Glutamatergic neuron (in vitro differentiated cells): ENCODE results near the gene ENKD1. TPM values are rescaled to one million over a fixed set of nuclear protein-coding genes. Genes with fewer than 3 reads are reported as not detected.

ENCODE experiments used
- DNase-seq: peaks from one replicate; pipeline ENCODE4 v3.0.0; 2022
- H3K27ac Mint-ChIP-seq: one replicate; pipeline ENCODE4 v1.8.0; 2020; ENCODE audit warnings: mild to moderate bottlenecking, mixed read lengths, inconsistent platforms; ENCODE audit not compliant: unreplicated experiment
- H3K27me3 Mint-ChIP-seq: one replicate; pipeline ENCODE4 v1.8.0; 2020; ENCODE audit warnings: mild to moderate bottlenecking, moderate library complexity, mixed read lengths, inconsistent platforms; ENCODE audit not compliant: unreplicated experiment
- H3K36me3 Mint-ChIP-seq: one replicate; pipeline ENCODE4 v1.8.0; 2020; ENCODE audit warnings: mild to moderate bottlenecking, mixed read lengths, inconsistent platforms; ENCODE audit not compliant: unreplicated experiment
- H3K4me1 Mint-ChIP-seq: one replicate; pipeline ENCODE4 v1.8.0; 2020; ENCODE audit warnings: mild to moderate bottlenecking, low read depth, mixed read lengths, inconsistent platforms; ENCODE audit not compliant: unreplicated experiment
- H3K4me3 Mint-ChIP-seq: one replicate; pipeline ENCODE4 v1.8.0; 2020; ENCODE audit warnings: mild to moderate bottlenecking, mixed read lengths, inconsistent platforms; ENCODE audit not compliant: unreplicated experiment
- H3K9me3 Mint-ChIP-seq: one replicate; pipeline ENCODE4 v1.8.0; 2020; ENCODE audit warnings: mild to moderate bottlenecking, moderate library complexity, mixed read lengths, inconsistent platforms; ENCODE audit not compliant: unreplicated experiment
- long read RNA-seq: library from polyadenylated mRNA; unstranded; transcript quantifications from one replicate; pipeline ENCODE4 v2.0.0, GENCODE V29; 2020; ENCODE audit not compliant: unreplicated experiment
- total RNA-seq: library from RNA; stranded (reverse); fragmentation: NEBNext Ultra II Directional; extraction: Animal tissue kit (Norgen Biotek cat#: 25700); gene quantifications from one replicate; pipeline ENCODE4 v1.2.1, GENCODE V29; 2021; ENCODE audit not compliant: unreplicated experiment
- TF ChIP-seq, protein P1 (sequence below): fragments of 200-600 bp; sonication (generic); IDR thresholded peaks from one replicate; pipeline ENCODE4 v1.5.0; 2021; ENCODE audit not compliant: partially characterized antibody, unreplicated experiment

ENKD1 gene, protein sequence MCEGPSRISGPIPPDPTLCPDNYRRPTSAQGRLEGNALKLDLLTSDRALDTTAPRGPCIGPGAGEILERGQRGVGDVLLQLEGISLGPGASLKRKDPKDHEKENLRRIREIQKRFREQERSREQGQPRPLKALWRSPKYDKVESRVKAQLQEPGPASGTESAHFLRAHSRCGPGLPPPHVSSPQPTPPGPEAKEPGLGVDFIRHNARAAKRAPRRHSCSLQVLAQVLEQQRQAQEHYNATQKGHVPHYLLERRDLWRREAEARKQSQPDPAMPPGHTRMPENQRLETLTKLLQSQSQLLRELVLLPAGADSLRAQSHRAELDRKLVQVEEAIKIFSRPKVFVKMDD
- total RNA-seq = 19.0 TPM
- long read RNA-seq, partial matches to known transcripts = 1 of 10 reads
- long read RNA-seq, other reads (novel, unspliced or antisense) = 8 of 10 reads

DNA sequence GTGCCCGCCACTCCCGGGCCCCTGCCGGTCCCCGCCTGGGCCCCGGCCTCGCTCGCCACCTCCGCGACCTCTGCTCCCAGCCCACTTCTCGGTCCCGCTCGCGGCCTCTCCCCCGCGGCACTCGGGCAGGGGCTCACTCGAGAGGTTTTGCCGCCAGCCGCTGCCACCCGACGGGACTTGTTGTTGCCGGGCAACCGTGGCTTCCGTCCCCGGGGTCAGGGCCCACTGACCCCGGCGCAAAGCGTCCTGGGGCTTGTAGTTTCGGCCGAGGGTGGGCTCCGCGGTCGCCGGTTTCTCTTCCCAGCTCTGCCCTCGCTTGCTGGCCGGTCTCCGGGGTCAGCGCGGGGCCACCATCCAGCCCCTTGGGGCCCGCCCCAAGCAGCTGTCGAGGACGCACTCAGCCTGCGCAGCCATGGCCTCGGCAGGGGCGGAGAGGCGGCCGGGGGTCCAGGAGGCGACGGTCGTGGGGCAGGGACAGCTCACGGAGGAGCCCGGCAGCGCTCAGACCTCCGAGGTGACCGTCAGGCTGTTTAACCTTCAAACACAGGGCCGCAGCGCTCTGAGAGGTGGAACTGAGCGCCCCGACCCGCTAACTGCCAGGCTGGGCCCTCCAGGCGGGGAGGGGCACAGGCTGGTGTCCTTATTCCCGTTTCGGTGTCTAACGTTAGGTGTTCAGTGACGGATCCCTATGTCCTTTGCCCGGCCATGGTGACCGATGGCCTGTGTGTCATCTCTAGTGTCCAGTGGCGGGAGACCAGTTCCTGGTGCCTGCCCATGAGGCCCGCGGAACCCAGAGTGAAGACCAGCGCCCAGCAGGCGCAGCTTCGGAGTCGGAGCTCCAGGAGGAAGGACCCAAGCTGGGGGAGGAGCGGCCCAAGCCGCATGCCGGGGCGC, at the start of gene ENKD1, which contains the start of gene C16orf86:
ENKD1 (minus strand) TSS at position 192 of the 894 bp plus-strand sequence. CDS start 308 bp downstream, outside the sequence.
C16orf86 (plus strand) TSS at position 256 of the 894 bp plus-strand sequence; CDS start at position 413, 157 bp downstream.
- H3K27me3 Mint-ChIP-seq = peaks cover 25% of the 10 kb centered on the region
- H3K9me3 Mint-ChIP-seq = peaks cover 11% of the 10 kb centered on the region
- H3K4me3 Mint-ChIP-seq = peak within 1 kb of the TSS; percentile 92
- peak; percentile 93 for DNase-seq
- no peaks in the 10 kb centered on the region for H3K36me3 Mint-ChIP-seq
- TF ChIP-seq, protein P1, sequence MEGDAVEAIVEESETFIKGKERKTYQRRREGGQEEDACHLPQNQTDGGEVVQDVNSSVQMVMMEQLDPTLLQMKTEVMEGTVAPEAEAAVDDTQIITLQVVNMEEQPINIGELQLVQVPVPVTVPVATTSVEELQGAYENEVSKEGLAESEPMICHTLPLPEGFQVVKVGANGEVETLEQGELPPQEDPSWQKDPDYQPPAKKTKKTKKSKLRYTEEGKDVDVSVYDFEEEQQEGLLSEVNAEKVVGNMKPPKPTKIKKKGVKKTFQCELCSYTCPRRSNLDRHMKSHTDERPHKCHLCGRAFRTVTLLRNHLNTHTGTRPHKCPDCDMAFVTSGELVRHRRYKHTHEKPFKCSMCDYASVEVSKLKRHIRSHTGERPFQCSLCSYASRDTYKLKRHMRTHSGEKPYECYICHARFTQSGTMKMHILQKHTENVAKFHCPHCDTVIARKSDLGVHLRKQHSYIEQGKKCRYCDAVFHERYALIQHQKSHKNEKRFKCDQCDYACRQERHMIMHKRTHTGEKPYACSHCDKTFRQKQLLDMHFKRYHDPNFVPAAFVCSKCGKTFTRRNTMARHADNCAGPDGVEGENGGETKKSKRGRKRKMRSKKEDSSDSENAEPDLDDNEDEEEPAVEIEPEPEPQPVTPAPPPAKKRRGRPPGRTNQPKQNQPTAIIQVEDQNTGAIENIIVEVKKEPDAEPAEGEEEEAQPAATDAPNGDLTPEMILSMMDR = no peak
- H3K4me1 Mint-ChIP-seq = peaks cover 27% of the 10 kb centered on the region
- H3K27ac Mint-ChIP-seq = peak within 1 kb of the TSS; percentile 96

DNA sequence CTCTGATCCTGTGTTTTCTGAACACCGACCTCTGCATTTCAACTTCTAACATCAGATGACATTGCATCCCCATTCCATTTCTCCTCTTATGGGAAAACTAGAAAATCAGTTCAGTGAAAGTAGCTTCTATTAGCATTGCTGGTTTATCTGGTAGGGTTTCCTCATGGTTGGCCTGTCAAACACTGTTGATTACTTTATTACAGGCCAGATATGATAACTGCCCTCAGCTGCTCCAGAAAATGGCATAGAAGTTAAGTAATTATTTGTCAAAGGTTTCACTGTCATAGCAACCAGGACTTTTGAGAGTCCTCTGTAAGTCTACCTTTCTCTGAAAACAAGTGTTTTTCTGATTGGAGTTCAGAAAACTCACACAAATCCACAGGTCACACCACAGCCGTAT, 49.5 kb upstream of the ENKD1 start:
- no peak for DNase-seq
- no peaks in the 10 kb centered on the region for H3K36me3 Mint-ChIP-seq
- H3K4me3 Mint-ChIP-seq = peak overlapping the region; percentile 53
- H3K4me1 Mint-ChIP-seq = peaks cover 30% of the 10 kb centered on the region
- no peak overlapping the region for H3K27ac Mint-ChIP-seq
- H3K9me3 Mint-ChIP-seq = peaks cover 9% of the 10 kb centered on the region
- H3K27me3 Mint-ChIP-seq = peaks cover 4% of the 10 kb centered on the region
- TF ChIP-seq, protein P1 = no peak

DNA sequence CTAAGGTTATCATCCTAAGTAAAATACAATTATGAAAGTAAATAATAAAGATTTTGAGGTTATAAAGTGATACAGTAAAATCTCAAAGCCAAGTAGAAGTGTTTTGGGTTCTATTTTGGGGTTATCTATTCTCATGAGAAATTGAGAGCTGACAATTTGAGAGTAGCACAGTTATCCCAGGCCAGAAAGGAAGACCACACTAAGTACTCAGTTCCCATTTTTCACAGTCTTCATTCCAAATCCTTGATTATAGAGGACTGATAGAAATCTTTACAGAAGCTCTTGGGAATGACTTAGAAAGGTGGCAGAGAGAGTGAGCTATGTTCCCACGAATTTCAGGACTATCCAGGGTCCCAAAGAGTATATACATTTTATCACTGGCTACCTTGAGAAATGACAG, 48.0 kb upstream of the ENKD1 start:
- no peak for DNase-seq
- Mint-ChIP-seq H3K9me3 (peaks cover 2% of the 10 kb centered on the region), H3K4me3 (no peak overlapping the region), H3K27me3 (peaks cover 3% of the 10 kb centered on the region), H3K36me3 (no peaks in the 10 kb centered on the region), H3K27ac (no peak overlapping the region), H3K4me1 (peaks cover 18% of the 10 kb centered on the region)
- TF ChIP-seq, protein P1 = no peak

DNA sequence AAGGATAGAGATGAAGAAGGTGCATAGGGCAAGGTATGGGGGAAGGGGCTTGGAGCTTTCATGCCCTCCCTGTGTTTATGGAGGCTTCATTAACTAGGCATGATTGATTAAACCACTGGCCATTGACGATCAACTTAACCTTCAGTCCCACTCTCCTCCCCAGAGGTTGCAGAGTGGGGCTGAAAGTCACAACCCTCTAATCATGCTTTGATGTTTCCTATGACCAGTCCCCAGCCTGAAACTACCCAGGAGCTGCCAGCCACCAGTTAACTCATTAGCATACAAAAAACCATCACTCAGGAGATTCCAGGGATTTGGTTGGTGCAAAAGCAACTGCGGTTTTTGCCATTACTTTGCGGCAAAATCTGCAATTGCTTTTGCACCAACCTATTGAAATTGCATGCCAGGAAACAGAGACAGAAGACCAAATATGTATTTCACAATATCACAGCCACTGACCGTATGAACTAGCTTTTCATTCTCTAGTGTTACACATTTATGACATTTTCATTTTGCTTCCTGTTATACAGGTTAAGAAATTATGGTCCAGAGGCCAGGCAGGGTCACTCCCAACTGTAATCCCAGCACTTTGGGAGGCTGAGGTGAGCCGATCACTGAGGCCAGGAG, 47.2 kb upstream of the ENKD1 start:
- no peaks in the 10 kb centered on the region for H3K36me3 Mint-ChIP-seq
- TF ChIP-seq, protein P1 = no peak
- H3K27me3 Mint-ChIP-seq = peaks cover 2% of the 10 kb centered on the region
- no peak overlapping the region for H3K27ac Mint-ChIP-seq
- no peak for DNase-seq
- H3K4me1 Mint-ChIP-seq = peaks cover 17% of the 10 kb centered on the region
- H3K9me3 Mint-ChIP-seq = peaks cover 2% of the 10 kb centered on the region
- H3K4me3 Mint-ChIP-seq = peak overlapping the region; percentile 41
